ENCODE results near the gene FGFR2. TPM values are rescaled to one million over a fixed set of nuclear protein-coding genes. Genes with fewer than 3 reads are reported as not detected.

The FGFR2 gene
- total and polyA plus RNA-seq, 2 donors (not counting 3 experiments of a cell fraction or from before 2014, with no cell fraction given) = 0.06 TPM; not detected in 1

- H3K27ac ChIP-seq (ENCODE audit: insufficient read depth, low read depth, low read length) = no peak overlapping the region
- intact Hi-C loops (cut with micrococcal nuclease) = no loop called here
- no peaks in the 10 kb centered on the region for H4K20me1 ChIP-seq (replicated peaks; ENCODE audit: control insufficient read depth, extremely low read depth, insufficient read depth, low read length)
- no peaks in the 10 kb centered on the region for H3K36me3 ChIP-seq (ENCODE audit: control insufficient read depth in 2 of 2, extremely low read depth in 1 of 2, insufficient read depth in 2 of 2, low read length in 2 of 2)
- H3K9ac ChIP-seq (replicated peaks; ENCODE audit: extremely low read depth, insufficient read depth, low read length) = no peak overlapping the region
- FAIRE-seq (no peak), DNase-seq (ENCODE audit: low read depth, low spot score) (no peak)
- H3K79me2 ChIP-seq (ENCODE audit: control insufficient read depth, insufficient read depth, low read length) = no peaks in the 10 kb centered on the region
- H3K27me3 ChIP-seq (ENCODE audit: control insufficient read depth in 2 of 2, insufficient read depth in 2 of 2, low read length in 2 of 2) = no peaks in the 10 kb centered on the region
- no peaks in the 10 kb centered on the region for H3K9me3 ChIP-seq (replicated peaks; ENCODE audit: control insufficient read depth, insufficient read depth, low read length)
- TF ChIP-seq EZH2 (IDR thresholded peaks at IDR 0.05; ENCODE audit: borderline replicate concordance, low read depth, low read length, severe bottlenecking) = no peak
- no peak for TF ChIP-seq POLR2AphosphoS5 (IDR thresholded peaks at IDR 0.05; ENCODE audit: insufficient read depth, low read depth, low read length)
- TF ChIP-seq GATA2 (IDR thresholded peaks at IDR 0.05; ENCODE audit: insufficient read depth, insufficient read length, low read depth, low read length) = no peak
- TF ChIP-seq POLR2A (IDR thresholded peaks at IDR 0.05; ENCODE audit: low read depth, low read length) = no peak
- TF ChIP-seq FOS (IDR thresholded peaks at IDR 0.05; ENCODE audit: borderline replicate concordance, insufficient read depth, low read length) = no peak
- TF ChIP-seq CTCF (IDR thresholded peaks at IDR 0.05; ENCODE audit: extremely low read depth in 1 of 2, insufficient read depth in 1 of 2, low read depth in 1 of 2, low read length in 2 of 2) = no peak
- no peak for TF ChIP-seq JUN (IDR thresholded peaks at IDR 0.05; ENCODE audit: borderline replicate concordance, insufficient read depth, insufficient read length, low read depth)
- ChIA-PET CTCF (no interaction called here), POLR2A (no interaction called here)
- no TSS peak for BruUV-seq (replicated peaks)
- H2AFZ ChIP-seq (ENCODE audit: low read depth, low read length) = no peak overlapping the region
- no peaks in the 10 kb centered on the region for H3K9me1 ChIP-seq (replicated peaks; ENCODE audit: control insufficient read depth, extremely low read depth, insufficient read depth, low read length)
- no peak overlapping the region for H3K4me2 ChIP-seq (ENCODE audit: insufficient read depth, low read length)
- dilution Hi-C loops (cut with MboI; ENCODE audit: extremely low pct_ligation_motif_present, low sequenced_read_pairs) = no loop called here
- no peaks in the 10 kb centered on the region for H3K4me1 ChIP-seq (ENCODE audit: control insufficient read depth, extremely low read depth, insufficient read depth, low read length)
- H3K4me3 ChIP-seq (replicated peaks in 1 of 3; ENCODE audit: insufficient read depth in 1 of 3, low read depth in 1 of 3, low read length in 3 of 3) = no peak overlapping the region
Measured at GRCh38 chr10:121639416-121639815, 41.2 kb upstream of the FGFR2 start.
